Dermis lymphatic vessel endothelial cell (primary cell): ENCODE data around the gene CUL5. TPM values are rescaled to one million over a fixed set of nuclear protein-coding genes. Genes with fewer than 3 reads are reported as not detected.

Experiments used
- total RNA-seq: library from RNA; depleted of rRNA; stranded (reverse); fragments of >200 nt; gene quantifications from 2 replicates; pipeline ENCODE4 v1.2.1, GENCODE V29; 2014

Gene CUL5
- total RNA-seq = 40.7 and 57.2 TPM in 2 replicates

GRCh38 chr11:108008656-108009496, at the start of gene CUL5:
Gene CUL5, plus strand, starts transcription at chr11:108008898. Its CDS starts 451 bp downstream, at chr11:108009349.

GRCh38 chr11:108121274-108122155, 112.8 kb downstream of the CUL5 start, which contains the start of gene ACAT1:
Gene ACAT1, plus strand, starts transcription at chr11:108121567. Its CDS starts 40 bp downstream, at chr11:108121607.

Other genes starting within 250 kb of the CUL5 start
- gene SLC35F2, start 150.1 kb upstream of the CUL5 start, total RNA-seq = 24.6 and 46.9 TPM in 2 replicates
- under 0.01 TPM in 1 of 2 replicates, not detected in the other for gene RAB39A, start 80.5 kb upstream of the CUL5 start, total RNA-seq
- gene ACAT1, start 112.7 kb downstream of the CUL5 start, total RNA-seq = 125 and 158 TPM in 2 replicates
- gene NPAT, start 213.7 kb downstream of the CUL5 start, total RNA-seq = 17.6 and 18.0 TPM in 2 replicates
- gene ATM, start 214.2 kb downstream of the CUL5 start, total RNA-seq = 80.5 and 104 TPM in 2 replicates